Sigmoid colon (tissue), 4 donors: Measurements from ENCODE around the gene NEURL2.

ENCODE experiments used
- POLR2A ChIP-seq, 2 donors: fragments of 450-650 bp; IDR thresholded peaks; one replicate each; pipeline ENCODE4 v1.6.1; 2016; ENCODE audit warnings: antibody characterized with exemption in 2 of 2, mild to moderate bottlenecking in 2 of 2, moderate library complexity in 2 of 2
- POLR2AphosphoS5 ChIP-seq, 4 donors: sonication (generic); formaldehyde crosslinking; IDR thresholded peaks; one replicate each; pipeline ENCODE4 v1.6.1; 2017; ENCODE audit warnings: antibody characterized with exemption in 4 of 4
- TF ChIP-seq, protein P1 (sequence below), 4 experiments: fragments of 450-650 bp in 3 of 4; fragments of 200-600 bp in 1 of 4; IDR thresholded peaks; one replicate each; pipeline ENCODE4 v1.5.1; 2016 to 2019; ENCODE audit warnings: antibody characterized with exemption in 4 of 4, mild to moderate bottlenecking in 3 of 4, moderate library complexity in 2 of 4

DNA sequence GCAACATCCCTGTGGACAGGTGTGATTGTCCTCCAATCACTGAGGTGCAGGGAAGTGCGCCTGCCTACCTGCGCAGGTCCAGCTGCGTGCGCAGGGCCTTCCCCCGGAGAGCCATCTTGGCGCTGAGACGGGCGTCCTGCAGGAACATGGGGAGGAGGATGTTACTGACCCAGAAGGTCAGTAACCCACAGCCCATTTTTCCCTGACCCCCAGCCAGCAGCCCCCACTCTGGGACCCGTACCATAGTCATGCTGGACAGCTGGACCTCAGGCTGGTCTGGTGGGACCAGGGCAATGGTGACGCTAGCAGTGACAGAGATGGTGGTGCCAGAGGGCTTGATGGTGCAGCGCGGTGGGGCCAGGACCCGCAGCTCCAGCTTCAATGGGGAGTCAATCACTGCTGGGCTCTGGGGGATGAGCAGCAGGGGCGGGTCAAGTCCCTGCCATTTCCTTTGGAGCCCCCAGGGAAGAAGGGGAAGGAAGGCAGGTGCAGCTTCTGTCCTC is 11.2 kb upstream of the NEURL2 start:
- TF ChIP-seq, protein P1, sequence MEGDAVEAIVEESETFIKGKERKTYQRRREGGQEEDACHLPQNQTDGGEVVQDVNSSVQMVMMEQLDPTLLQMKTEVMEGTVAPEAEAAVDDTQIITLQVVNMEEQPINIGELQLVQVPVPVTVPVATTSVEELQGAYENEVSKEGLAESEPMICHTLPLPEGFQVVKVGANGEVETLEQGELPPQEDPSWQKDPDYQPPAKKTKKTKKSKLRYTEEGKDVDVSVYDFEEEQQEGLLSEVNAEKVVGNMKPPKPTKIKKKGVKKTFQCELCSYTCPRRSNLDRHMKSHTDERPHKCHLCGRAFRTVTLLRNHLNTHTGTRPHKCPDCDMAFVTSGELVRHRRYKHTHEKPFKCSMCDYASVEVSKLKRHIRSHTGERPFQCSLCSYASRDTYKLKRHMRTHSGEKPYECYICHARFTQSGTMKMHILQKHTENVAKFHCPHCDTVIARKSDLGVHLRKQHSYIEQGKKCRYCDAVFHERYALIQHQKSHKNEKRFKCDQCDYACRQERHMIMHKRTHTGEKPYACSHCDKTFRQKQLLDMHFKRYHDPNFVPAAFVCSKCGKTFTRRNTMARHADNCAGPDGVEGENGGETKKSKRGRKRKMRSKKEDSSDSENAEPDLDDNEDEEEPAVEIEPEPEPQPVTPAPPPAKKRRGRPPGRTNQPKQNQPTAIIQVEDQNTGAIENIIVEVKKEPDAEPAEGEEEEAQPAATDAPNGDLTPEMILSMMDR (IDR thresholded peaks at IDR 0.05): no peak
- TF ChIP-seq POLR2A (IDR thresholded peaks at IDR 0.05) (no peak), POLR2AphosphoS5 (IDR thresholded peaks at IDR 0.05) (no peak)
